NCI-H1436 (cell line): Measurements from ENCODE around the gene CMSS1.

Experiments
- DNase-seq: peaks from one replicate; lab custom pipeline; 2025; lab: John Stamatoyannopoulos, UW

Gene CMSS1

DNA sequence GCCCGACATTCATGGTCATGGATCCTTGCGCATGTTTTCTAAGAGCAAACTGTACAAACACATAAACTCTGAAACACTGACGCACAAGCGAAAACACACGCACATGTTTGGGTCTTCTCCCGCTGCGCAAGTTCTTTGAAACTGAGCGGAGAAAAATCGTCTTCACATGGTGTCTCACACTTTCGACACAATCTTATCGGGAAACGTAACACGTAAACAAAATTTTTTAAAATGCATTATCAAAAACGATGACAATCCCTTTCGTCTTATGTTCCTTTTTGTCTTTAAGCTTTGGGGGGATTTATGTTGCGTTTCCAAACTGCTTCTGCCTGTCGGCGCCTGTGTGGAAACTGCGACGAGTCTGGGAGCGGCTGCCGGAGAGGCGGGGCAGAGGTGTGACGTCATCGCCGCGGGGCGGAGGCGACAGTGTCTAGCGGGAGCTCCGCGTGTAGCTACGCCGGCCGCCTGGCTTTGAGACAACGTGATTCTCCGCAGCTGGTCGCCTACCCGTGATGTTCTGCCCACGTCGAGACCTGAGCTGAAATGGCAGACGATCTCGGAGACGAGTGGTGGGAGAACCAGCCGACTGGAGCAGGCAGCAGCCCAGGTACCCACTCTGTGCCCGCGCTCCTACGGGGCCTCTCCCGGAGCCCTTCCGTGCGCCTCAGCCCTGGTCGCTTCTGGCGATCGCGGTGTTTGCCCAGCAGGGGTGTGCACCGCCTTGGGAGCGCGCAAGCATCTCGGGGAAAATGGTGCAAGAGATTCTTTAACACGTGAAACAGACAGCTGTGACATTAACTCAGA is at the start of gene CMSS1:
CMSS1 (plus strand) TSS at position 426 of the 804 bp plus-strand sequence.
- peak; percentile 88 for DNase-seq

DNA sequence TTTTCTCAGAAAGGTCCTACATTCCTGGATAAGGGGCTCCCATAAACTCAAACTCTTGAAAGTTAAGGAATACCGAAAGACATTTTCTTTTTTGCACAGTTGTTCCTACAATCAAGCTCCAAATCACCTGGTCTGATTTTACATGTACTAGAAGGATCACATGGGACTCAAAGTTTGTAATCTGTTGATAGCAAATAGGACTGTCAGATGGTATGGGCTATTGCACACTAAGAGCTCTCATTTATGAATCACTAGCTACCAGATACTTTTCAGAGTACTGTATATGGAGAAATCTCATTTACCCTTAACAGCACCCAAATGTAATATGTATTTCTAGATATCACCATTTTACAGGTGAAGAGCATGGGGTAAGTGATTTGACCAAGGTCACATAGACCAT is 49.5 kb upstream of the CMSS1 start:
- no peak for DNase-seq

DNA sequence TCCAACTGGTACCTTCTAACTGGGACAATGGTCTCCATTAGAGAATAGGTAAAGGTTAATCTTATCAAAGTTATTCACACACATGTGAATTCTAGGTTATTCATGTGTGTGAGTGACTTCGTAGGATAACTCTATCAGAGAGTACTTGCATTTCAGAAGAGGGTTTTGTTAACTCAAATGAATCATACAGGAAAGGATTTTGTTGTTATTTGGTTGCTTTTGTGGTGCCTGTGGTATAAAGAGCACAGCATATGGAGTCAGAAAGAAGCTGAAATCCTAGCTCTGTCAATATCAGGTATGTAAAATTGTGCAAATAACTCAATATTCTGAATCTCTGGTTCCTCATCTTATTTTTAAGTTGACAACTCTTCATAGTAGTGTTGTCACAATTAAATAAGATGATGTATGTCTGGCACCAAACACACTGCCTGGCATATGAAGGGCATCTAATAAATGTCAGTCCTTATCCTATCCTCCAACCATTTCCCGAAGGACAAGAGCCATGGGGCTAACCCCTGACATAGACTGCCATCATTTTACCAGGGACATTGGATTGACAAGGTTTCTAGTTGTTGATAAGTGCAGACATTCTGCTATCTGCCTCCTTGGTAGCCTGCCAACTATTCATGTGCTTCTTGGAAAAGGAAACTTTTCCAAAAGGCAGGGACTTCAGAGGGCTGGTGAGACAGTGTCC is 48.7 kb upstream of the CMSS1 start:
- DNase-seq: no peak

DNA sequence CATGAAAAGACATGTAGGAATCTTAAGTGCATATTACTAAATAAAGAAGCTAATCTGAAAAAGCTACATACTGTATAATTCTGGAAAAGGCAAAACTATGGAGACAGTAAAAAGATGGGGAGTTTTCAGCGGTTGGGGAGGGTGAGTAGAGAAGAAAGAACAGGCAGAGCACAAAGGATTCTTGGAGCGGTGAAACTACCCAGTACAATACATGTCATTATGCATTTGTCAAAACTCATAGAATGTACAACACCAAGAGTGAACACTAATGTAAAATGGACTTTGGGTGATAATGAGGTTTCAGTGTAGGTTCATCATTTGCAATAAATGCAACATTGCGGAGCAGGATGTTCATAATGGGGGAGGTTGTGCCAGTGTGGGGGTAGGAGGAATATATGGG is 45.5 kb upstream of the CMSS1 start:
- DNase-seq: no peak

DNA sequence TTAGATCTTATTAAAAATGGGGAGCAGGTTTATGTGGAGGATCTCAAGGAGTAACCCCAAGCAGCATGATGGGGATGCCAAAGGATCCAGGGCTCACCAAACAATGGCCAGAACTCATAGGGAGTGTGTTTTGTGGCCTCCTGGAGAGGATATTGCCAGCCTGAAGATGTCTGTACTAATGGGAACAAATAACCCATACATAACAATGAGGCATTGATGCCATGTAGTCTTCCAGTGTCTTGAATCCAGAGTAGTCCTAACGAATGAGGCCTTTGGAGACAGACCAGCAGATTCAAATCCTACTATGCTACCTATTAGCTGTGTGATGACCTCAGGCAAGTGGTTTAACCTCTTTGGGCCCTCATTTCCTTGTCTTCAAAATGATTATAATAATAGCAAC is 45.0 kb upstream of the CMSS1 start:
- DNase-seq: no peak

DNA sequence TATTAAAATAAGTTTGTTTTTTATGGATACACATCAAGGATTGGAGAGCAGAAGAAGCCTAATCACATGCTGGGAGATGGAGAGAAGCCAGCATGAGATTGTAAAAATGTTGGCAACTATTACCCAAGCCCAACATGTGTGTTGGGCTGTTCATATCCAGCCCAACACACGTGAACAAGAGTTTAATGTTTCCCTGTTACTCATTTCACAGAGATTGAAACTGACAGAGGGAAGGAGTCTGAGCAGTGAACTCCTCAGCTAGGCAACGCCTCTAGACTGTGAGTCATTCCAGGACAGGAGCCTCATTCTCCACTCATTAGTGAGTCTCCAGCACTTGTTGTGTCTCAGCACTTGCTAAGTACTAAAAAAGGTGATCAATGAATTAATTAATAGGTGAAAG is 43.2 kb upstream of the CMSS1 start:
- no peak for DNase-seq

DNA sequence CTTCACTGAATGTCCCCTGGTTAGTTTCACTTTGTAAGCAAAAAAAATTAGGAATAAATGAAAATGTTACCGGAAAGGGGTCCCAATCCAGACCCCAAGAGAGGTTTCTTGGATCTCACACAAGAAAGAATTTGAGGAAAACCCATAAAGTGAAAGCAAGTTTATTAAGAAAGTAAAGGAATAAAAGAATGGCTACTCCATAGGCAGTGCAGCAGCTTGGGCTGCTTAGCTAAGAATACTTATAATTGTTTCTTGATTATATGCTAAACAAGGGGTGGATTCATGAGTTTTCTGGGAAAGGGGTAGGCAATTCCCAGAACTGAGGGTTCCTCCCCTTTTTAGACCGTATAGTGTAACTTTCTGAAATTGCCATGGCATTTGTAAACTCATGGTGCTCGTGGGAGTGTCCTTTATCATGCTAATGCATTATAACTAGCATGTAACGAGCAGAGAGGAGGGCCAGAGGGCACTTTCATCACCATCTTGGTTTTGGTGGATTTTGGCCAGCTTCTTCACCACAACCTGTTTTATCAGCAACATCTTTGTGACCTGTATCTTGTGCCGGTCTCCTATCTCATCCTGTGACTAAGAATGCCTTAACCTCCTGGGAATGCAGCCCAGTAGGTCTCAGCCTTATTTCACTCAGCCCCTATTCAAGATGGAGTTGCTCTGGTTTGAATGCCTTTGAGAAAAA is 41.0 kb upstream of the CMSS1 start:
- no peak for DNase-seq

DNA sequence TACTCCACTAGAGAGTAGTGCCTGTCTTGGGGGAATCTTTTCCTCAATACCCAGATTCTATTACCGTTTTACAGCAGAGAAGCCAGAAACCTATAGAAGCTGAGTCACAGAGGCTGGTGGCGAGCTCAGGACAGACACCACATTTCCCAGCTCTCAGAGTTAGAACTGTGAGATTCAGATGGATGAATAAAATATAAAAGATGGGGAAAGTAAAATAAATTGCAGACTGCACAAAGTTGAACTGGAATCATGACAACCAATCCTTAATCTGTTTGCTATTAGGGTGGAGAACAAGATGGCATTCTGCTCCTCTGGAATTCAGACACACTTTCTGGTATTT is 40.5 kb upstream of the CMSS1 start:
- no peak for DNase-seq

DNA sequence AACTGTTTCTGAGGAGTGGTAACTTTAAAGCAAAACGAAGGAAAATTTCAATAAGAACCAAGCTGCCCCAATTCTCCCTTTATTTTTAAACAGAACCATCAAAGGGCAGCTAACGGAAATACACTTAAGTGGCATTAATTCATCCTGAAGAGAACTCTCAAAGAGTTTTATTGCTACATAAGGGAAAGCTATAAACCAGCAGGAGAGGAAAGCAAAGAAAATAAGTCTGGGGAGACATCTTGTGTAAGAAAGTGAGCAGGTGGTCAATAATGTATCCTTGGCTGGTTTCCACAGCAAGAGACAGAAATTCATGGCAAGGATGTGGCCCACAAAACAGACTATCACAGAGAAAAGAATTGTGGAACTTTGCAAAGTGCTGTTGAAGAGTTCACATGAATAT is 40.0 kb upstream of the CMSS1 start:
- no peak for DNase-seq

DNA sequence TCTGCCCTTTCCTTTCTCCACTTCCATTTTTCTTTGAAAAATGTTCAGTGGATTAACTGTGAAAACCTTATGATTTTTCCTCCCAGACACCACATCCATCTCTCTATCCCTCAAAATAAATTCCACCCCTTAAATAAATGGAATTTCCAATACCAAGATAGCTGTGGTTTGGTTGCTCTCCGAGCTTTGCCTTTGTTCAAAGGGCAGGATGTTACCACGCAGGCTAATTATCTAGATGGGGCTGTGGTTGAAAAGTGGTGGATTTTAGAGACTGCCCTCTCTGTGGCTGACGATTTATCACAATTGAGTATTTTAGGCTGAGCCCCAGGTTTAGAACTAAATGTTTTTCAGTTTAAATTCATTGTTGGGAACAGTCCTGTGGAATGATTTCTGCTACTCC is 36.9 kb upstream of the CMSS1 start:
- no peak for DNase-seq

DNA sequence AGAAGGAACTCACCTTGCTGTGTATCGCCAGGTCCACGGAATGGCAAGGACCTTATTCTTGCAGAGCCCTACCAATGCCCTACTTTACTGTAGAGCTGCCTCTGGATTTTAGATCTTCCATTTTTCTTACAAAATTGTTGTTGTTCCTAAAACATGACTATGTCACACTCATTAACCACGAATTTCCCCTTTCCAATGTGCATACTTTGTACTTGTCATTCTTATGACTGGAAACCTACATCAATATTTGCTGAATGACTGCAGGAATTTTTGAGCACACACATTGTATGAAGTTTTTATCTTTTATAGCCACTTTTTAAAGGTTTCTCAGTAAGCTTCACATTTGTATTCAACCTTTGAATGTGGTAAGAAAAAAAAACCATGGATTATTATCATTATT is 35.9 kb upstream of the CMSS1 start:
- DNase-seq: no peak

DNA sequence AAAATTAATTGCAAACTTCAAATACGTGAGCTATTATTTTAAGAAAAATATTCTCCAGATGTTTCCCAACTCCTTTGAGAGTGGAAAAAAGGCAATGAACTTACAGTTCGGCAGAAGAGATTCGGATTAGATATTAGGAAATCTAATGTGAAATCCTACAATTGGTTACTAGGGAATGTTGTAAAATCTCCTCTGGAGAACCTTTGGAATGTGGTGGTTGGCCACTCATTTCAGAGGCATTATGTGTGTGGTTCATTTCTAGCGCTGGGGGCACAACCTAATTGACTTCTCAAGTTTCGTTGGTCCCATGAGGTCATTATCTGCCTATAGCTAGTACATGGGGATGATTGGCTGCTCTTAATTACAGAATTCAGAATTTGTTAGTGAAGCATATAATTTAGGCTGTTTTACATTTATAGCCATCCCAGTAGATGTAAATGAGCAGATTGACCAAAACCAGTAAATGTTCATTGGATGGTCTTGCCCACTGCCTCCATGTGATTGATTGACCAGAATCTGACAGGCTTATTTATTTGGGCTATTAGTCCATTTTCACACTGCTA is 34.6 kb upstream of the CMSS1 start:
- DNase-seq: no peak

DNA sequence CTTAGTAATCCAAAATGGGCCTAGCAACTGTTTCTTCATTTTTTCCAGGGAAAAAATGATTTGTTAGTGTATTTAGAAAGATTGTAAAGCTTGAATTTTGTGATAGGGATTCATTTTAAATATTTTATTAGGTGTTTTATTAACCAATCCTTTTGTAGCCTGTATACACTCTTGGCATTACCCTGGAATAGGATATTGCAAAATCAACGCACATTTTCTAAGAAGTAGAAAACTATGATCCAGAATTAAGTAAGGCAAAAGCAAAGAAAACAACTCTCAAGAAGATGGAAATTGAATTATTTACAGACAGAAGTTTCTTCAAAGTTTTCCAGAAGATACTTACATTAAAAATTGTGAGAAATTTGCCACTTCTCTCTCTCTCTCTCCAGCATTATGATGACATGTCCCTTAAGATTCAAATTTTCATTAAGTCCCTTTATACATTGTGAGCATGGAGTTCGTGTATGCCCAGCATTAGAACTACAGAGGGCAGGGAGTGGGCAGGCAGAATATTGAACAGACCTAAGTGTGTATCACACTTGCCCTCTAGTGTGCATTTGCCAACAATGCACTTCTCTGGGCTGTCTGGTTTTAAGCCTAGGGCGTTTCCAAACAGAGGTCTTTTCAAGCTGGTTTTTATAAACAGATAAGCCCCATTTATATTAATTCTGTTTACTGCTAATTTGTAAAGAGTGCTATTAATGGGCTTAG is 28.5 kb upstream of the CMSS1 start:
- no peak for DNase-seq

DNA sequence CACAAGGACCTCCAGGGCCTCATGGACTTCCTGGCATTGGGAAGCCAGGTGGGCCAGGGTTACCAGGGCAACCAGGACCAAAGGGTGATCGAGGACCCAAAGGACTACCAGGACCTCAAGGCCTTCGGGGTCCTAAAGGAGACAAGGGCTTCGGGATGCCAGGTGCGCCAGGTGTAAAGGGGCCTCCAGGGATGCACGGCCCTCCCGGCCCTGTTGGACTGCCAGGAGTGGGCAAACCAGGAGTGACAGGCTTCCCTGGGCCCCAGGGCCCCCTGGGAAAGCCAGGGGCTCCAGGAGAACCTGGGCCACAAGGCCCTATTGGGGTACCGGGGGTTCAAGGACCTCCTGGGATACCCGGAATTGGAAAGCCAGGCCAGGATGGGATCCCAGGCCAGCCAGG is 23.2 kb upstream of the CMSS1 start:
- DNase-seq: no peak

DNA sequence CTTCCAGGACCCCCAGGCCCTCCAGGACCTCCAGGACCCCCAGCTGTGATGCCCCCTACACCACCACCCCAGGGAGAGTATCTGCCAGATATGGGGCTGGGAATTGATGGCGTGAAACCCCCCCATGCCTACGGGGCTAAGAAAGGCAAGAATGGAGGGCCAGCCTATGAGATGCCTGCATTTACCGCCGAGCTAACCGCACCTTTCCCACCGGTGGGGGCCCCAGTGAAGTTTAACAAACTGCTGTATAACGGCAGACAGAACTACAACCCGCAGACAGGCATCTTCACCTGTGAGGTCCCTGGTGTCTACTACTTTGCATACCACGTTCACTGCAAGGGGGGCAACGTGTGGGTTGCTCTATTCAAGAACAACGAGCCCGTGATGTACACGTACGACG is 22.1 kb upstream of the CMSS1 start:
- DNase-seq: no peak

DNA sequence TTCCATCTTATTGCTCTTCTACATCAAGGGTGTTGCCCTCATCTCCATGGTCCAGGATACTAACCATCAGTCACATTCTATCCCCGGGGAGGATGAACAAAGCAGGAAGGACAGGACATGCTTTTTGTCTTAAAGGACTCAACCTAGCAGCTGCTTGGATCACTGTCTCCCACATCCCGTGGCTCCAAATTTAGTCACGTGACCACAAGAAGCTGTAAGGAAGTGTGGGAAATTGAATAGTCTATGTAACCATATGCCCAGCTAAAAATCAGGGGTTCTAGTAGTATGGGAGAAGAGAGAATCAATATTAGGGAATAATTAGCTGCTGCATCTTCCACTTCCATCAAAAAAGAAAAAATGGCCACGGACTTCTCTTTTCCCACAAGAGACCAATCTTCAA is 18.2 kb upstream of the CMSS1 start:
- DNase-seq: no peak

DNA sequence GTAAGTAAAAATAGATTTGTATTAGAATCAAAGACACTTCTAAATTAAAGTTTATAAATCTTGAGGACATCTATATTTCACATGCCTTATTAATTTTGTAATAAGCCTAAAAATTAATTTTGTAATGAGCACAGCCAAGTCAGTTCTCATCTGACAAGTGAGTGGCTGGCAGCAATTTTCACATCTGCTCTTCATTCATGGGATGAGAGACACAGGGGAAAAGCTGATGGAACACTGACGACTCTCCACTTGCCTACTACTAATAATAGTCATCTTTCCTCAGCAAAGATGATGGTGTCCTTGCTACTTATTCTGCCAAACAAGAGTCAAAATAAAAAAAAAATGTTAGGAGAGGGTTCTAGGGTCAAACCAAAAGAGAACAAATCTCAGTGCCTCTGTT is 14.4 kb upstream of the CMSS1 start:
- no peak for DNase-seq

DNA sequence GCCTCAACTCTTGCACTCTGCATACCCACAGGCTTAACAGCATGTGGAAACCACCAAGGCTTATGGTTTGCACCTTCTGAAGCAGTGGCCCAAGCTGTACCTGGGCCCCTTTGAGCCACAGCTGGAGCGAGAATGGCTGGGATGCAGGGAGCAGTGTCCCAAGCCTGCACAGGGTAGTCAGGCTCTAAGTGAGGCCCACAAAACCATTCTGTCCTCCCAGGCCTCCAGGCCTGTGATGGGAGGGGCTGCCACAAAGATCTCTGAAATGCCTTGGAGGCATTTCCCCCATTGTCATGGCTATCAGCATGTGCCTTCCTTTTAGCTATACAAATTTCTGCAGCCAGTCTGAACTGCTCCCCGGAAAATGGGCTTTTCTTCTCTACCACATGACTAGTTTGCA is 12.5 kb upstream of the CMSS1 start:
- no peak for DNase-seq

DNA sequence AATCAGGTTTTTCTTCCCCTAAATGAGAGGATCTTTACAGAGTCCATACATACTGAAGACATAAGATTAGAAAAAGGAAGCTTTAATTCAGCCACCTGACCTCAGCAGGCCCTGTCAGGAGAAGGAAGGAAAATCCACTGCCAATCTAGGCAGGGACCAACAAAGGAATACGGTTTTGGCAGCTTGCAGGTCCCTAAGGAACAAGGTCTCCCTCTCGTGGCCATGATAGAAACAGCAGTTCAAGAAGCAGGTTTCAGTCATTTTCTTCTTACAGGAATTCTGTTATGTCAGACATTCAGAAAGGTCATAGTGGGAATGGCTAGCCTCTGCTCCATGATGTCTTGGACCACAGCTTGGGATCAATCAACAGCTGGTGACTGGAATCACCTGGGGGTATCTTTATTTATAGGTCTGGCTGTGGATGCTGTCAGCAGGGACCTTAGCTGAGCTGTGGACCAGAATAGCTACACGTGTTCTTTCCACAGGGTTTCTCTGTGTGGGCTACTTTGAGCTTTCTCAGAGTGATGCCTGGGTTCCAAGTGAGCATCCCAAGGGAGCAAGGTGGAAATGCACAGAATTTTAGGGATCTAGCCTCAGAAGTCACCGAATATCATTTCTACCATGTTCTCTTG is 9.4 kb upstream of the CMSS1 start:
- DNase-seq: peak; percentile 40

DNA sequence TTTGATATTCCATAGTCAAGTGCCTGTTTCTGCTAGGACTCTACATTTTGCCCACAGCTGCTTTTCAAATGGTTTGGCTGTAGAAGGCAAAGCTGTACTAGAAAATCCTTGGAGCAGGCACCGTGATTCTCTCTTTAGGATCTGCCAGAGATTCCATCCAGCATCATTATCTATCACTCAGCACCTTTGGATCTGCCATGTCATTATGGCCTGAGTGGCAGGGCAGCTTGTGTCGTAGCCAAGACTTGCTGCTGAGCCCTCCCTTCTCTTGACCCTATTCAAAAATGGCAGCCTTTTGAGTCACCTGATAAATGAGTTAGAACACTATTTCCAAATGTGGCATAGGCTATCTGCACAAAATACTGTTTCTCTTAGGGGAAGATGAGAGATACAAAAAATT is 8.1 kb upstream of the CMSS1 start:
- DNase-seq: no peak

DNA sequence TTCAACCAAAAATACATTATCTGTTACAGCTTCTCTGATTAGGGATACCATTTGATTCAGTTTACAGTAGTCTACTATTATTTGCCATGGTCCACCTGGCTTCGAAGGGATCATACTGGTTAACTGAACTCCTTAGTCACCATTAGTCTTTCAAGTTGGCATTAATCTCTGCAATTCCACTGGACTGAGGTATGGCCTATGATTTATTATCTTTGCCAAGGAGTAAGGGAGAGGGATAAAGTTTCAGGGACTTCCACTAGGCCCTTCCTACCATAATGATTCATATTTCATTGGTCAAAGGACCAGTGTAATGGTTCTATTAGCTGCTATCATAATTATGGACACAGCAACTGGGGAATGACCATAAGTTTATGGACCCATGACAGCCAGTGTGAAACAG is 7.3 kb upstream of the CMSS1 start:
- no peak for DNase-seq

DNA sequence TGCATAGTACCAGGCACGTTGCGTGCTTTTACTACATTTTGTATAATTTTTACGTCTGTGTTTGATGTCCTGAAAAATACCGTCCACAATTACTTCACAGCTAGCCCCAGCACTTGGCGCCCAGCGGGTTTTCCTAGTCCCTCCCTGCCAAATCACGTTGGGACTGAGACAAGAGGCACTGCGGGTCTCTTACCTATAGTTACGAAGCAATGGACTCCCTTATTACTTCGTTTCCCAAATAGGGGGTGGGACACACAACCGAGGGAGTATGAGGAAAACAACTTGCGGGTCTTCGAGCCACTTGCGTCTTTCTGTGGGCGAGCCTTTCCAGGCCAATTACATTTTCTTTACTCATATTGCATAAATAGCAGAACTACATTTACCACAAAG is 620 bp upstream of the CMSS1 start:
- DNase-seq: no peak
